Fibroblast of skin of scalp (primary cell): ENCODE data around the gene NOC2L.

Experiments used
- DNase-seq: peaks from one replicate; pipeline ENCODE4 v3.0.0-alpha.2; 2013

NOC2L gene

DNA sequence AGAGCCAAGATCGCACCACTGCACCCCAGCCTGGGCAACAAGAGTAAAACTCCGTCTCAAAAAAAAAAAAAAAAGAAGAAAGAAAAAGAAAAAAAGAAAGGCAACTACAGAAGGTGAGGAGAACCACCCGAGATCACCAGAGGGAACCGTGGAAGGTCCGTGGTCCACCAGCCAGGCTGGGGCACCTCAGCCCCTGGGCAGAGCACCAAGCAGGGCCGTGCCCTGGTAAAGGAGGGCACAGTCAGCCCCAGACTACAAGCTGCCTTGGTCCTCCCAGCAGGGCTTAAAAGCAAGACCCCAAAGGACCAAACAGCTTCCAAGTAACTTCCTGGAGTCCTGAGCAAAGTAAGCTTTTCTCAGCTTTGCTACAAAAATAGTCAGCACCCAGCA is 44.2 kb downstream of the NOC2L start:
- no peak for DNase-seq

DNA sequence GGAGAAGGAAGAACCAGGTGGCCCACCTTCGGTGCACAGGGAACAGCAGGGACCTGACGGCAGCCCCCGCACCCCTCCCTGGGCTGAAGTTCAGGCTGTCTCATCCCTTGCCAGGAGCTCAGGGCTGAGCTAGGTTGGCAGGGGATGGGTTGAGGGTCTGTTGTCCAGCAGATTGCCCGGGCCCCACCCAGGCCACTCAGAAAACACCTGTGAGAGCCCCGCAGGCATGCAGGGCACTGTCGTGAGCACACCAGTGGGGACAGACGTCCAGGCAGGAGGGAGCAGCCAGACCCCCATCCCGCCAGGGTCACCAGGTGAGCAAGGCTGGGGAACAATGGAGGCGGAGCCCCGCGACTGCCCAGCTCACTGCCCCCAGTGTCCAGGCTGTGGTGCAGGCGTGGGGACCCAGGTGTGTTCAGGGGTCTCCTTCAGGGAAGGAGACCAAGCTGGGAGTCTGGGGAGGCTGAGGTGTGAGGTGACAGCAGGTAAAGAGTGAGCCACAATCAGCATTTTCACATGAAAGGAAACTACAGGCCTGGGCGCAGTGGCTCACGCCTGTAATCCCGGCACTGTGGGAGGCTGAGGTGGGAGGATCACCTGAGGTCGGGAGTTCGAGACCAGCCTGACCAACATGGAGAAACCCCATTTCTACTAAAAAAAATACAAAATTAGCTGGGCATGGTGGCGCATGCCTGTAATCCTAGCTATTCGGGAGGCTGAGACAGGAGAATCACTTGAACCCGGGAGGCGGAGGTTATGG is 44.7 kb downstream of the NOC2L start:
- no peak for DNase-seq

DNA sequence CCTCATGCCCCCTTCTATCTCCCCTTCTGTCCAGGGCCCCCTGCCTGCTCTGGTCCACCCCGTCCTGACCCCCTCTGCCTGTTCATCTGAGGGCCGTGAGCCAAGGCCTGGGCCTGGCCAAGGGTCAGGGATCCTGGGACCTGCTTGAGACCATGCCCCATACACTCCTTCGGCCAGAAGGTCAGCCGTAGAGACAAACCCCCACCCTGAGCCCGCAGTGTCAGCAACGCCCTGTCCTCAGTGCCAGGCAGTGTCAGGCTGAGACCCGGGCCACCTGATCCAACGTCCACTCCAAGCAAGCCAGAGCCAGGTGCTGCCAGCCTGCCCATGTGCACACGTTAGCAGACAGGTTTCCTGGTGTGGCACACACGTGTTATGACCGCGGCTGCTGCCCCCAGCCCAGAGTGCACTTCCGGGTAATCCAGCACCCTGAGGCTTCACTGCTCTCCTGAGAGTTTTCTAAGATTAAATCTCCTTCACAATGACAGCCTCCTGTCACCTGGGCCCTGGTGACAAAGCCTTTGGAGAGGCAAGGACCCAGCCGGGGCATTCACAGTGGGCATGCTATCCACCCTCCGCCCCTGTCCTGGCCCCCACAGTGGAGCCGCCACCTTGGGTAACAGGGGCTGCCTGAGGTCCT is 45.4 kb downstream of the NOC2L start:
- DNase-seq = no peak

DNA sequence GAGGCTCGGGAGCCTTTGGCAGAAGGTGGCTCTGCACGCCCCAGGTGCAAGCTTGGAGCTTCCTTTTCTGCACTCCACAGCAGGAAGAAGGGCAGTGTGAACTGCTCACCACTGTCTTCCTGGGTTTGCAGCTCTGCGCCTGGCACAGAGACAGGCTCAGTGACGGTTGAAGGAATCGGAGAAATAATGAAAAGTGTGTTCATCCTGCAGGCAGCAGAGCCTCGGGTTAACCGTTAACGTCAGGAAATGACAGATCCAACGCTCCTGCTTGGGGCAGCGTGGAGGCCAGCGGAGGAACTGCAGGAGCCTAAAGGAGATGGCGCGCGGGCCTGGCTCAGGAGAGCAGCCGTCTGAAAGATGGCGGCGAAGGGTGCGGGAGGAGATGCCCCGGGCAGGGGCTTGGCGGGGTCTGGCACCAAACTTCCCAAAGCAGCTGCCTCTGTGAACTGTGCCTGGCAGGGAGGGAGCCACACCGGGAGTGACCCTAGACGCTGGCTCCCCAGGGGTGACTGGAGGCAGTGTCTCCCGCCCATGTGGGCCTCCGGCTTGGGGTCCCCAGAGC is 46.2 kb downstream of the NOC2L start:
- no peak for DNase-seq

DNA sequence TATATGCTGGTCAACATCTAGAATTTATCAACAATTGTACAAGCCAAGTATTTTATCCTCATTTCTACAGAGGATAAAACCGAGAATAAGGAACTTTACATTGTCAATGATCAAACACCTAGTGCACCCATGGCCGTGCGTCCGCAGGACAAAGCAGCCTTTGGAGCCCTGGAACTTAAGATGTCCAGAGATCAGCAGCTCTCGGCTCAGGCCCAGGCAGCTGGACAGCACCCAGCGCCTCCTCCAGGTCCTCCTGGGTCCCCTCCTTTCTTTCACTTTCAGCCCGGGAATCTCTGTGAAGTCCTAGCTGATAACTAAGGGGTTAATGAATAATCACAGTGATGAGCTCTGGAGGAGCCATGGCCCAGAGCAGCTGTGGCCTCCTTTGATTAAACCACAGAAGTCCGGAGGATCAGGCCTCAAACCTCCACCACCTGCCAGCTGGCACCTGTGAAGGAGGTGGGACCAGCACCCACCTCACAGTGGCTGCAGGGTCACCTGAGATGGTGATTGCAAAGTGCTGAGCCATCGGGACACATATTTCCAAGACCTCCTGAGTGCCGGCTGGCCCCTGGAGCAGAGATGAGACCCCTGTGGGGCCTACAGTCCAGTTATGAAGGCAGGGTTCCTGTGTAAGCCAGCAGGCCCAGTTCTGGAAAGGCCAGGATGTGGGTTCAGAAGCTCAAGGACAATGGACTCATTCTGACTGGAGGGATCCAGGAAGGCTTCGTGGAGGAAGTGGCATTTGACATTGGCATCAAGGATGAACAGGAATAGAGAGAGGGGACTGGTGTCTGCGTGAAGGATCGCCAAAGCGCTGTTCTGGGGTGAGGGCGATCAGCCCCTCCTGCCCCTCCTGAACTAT is 46.9 kb downstream of the NOC2L start:
- DNase-seq = no peak

DNA sequence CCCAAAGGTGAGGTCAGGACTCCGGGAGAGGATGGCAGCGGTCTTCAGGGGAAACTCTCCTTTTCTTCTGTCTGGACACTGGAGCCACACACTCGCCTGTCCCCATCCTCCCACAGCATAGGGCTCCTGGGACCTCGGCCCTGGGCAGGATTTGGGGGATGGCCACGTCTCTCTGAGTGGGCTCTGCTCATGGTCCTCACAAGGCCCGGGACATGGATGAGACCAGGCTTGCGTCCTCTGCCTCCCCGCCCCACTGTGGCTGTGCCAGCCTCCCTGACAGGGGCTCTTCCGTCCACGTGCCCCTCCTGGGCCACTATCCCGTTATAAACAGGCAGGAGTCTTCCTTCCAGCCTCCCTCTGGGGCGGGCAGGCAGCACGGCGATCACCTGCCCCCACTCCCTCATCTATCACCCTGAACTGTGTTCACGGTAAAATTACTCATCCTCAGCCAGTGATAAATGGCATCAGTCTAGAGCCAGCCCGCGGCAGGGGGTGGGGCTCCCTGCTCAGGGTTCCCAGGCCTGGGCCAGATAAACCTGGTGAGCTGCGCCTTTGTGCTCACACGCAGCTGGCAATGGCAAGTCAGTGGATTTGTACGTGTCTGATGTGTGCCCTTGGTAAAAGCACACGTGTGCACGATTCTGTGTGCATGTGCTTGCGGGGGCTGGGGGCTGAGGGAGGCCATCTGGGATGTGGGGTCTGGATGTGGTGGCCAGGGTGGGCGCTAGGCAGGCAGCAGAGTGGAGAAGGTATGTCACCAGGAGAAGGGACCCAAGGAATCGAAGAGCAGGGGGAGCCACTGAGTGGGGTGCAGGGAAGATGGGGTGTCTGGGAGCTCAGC is 48.0 kb downstream of the NOC2L start:
- DNase-seq = no peak

DNA sequence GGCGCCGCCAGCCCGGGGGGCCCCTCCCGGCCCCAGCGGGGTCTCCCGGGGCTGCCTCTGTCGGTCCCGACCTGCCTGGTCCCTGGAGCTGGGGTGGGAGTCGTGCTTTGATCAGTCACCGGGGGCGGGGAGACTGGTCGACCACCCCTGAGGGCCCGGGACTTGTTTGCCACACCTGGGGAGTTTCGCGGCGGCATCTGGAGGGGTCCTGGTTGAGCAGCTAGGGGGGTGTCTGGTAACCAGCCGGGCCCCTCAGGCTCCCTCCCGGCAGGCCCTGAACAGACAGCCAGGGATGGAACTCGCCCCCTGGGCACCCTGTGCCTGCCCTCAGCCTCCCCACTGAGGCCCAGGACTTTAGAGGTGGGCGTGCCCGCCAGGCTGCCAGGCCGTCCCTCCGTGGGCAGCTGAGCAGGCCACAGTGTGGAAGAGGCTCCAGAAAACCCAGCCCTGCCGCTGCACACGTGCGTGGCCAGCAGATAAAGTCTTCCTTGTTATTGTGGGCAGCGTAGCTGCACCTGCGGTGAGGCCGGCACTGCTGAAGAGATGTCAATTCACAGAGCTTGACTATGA is 48.7 kb downstream of the NOC2L start:
- no peak for DNase-seq

DNA sequence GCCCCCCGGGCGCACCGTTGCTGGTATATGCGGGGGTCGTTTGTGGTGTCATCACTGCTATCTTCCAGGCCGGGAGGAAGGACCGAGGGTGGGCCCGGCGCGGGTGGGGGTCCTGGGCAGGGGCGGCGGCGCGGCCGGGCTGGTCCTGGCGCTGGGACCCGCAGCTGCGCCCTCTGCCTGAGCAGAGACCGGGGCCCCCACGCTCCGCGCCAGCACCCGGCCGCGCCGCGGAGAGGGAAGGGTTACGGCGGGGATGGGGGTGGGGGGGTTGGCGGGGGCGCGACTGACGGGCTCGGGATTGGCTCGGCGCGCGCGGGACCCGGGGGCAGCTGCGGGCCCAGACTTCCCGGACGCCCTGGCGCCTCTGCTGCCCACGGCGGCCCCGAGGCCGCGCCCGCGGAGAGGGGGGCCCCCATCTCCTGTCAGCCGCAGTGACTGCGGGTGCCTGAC is 49.2 kb downstream of the NOC2L start:
- no peak for DNase-seq

DNA sequence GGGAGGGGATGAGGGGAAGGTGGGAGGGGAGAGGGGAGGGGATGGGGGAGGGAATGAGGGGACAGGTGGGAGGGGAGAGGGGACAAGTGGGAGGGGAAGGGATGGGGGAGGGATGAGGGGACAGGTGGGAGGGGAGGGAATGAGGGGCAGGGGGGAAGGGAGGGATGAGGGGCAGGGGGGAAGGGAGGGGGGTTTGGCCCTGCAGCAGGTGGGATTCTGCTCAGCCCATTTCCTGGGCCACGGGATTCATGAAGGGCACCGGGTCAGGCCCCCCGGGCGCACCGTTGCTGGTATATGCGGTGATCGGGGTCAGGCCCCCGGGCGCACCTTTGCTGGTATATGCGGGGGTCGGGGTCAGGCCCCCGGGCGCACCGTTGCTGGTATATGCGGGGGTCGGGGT is 50.4 kb downstream of the NOC2L start:
- DNase-seq = no peak

DNA sequence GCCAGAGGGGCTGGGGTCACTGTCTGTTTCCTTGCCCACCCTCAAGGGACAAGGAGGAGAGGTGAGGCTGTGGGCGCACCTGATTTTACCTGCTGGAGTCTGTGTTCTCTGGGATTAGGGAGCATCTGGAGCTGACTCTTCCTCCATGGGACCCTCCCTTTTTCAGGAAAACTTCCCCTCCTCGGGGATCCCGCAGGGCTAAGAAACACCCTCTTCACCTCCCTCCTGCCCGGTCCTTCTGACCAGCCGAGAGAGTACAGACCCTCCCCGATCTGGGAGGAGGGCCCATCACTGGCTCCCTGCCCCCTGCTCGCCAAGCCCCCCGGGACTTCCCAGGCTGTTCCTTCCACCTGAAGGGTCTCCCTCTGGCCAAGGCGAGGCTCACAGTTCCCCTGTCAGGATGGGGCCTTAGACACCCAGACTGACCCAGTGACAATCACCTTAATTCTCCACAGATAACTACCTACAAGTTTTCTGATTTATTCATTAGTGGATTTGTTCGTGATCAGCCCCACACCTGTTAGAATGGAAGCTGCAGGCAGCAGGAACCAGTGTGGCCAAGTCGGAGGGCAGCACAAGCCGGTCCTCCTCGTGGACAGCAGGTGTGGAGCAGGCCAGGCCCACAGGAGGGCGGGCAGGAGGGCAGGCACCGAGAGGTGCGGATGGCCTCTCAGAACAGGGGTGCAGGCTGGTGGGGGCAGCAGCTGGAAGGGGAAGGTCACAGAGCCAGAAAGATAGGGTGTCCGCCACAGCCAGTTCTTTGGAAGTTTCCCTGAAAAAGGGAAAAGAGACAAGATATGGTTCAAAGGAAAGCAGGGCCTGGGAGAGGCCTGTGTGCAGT is 51.2 kb downstream of the NOC2L start:
- DNase-seq = no peak

DNA sequence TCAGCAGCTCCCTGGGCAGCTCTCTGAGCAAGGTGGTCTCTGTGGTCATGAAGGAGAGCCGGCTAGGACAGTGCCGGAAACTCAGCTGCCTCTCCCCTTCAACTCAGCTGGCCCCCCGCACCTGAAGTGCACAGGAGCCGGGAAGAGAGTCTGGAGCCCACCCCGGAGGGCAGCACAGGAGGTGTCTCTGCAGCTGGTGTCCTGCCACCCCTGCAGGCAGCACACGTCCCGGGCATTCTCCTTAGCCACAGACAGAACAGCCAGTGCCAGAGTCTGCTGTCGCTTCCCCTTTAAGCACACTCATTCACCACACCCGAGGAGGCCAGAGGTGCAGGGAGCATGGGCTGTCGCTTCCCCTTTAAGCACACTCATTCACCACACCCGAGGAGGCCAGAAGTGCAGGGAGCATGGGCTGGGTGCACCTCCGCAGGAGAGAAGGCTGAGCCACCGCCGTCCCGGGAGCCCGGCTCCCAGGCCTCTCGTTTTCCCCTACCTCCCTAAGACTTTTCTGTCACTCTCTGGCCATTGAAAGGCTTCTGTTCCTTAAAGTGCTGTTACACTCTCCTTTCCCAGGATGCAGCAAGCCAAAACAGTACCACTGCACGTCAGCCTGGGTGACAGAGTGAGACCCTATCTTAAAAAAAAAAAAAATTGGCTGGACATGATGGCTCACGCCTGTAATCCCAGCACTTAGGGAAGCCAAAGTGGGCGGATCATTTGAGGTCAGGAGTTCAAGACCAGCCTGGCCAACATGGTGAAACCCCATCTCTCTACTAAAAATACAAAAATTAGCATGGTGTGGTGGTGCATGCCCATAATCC is 52.2 kb downstream of the NOC2L start:
- peak; percentile 41 for DNase-seq

DNA sequence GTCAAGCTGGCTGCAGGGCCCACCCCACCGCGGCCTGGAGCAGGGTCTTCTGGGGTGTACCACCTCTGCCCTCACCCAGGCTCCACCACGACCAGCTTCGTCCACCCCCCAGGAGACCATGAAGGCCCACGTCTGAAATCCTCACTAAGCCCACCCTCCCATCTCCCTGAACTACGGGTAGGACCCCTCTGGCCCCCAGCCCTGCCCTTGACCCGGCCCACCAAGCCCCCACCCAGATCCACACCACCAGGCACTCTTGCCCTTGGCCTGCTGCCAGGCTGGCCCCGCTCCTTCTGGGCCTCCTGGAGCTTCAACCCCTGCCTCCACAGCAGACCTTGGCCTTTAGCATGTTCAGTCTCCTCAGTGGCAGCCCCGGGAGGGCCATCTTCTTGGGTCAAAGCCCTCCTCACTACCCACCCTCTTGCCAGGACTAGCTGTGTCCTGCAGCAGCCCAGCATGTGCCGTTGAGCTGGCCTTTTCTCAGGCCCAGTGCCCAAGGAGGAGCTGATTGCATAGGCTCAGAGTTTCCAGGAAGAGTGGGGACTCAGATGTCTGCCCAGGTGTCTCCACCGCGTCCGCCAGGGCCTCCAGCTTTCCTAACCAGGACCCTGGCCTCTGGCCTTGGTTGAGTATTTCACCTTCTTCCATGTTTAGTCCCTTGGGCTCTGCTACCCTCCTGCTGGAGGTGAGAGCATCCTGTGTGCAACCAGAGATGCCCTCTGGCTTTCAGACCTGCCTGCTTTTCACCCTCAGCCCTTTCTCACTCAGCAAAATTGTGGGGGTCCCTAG is 53.1 kb downstream of the NOC2L start:
- DNase-seq = no peak

DNA sequence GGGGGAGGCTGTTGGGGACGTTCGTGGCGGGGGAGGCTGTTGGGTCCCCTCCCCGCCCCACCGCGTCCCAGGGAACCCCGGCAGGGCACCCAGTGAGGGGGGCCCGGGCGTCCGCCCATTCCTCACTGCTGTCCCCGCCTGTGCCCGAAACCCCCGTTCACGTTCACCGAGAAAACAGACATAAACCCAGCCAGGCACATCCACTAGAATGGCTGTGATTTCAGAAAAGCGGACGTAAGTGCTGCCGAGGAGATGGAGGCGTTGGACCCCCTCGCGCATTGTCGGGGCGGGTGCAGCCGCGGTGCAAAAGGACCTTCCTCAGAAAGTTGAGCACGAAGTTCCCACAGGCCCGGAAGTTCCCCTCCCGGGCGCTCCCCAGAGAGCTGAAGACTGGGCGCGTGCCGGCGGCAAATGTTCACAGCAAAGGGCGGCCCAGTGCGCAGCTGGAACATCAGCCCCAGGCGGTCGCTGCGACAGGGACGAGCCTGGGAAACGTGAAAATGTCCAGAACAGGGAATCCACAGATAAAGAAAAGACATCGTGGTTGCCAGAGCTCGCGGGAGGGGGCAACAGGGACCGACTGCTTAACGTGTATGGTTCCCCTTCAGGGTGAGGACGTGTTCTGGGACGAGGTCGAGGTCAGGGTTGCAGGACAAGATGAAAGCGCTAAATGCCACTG is 53.8 kb downstream of the NOC2L start:
- peak; percentile 41 for DNase-seq

DNA sequence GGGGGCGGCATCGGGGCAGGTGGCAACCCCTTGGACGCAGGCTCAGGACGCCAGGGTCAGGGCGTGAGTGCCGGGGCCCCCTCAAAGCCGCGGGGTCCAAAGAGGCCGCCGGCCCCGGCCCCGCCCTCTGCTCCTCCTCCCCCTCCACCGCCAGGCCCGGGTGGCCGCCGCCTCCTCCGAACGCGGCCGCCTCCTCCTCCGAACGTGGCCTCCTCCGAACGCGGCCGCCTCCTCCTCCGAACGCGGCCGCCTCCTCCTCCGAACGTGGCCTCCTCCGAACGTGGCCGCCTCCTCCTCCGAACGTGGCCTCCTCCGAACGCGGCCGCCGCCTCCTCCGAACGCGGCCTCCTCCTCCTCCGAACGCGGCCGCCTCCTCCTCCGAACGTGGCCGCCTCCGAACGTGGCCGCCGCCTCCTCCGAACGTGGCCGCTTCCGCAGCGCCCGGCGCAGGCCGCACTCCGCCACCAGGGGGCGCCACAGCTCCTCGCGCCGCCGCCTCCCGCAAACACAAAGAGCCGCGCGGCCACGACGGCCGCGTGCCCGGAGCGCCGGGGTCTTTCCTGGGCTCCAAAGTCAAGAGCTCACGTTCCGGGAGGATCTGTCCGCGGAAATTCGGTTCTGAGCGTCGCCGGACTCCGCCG is 54.6 kb downstream of the NOC2L start:
- DNase-seq = peak; percentile 83

DNA sequence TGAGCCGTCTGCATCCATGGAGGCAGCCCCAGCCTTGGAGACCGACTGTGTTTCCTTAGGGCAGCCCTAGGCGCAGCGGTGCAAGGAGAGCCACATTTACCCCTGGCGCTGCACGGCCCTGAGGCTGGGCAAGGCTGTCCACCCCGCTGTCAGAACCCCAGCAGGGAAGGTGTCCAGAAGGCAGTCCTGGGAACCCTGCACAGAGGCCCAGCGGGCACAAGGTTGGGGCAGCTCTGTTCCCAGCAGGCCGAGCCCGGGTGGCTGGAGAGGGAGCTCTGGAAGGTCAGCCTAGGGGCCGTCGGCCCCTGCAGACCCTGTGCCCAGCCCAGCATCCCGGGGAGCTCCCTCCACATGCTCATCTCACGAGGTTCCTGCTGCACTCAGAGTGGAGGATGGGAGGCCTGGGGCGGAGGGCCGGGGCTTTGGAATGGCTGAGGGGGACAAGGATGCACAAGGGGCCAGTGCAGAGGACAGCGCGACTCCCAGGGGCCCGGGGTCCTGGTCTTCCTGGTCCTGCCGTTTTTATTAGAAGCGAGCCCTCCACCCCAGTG is 55.3 kb downstream of the NOC2L start:
- DNase-seq = no peak

DNA sequence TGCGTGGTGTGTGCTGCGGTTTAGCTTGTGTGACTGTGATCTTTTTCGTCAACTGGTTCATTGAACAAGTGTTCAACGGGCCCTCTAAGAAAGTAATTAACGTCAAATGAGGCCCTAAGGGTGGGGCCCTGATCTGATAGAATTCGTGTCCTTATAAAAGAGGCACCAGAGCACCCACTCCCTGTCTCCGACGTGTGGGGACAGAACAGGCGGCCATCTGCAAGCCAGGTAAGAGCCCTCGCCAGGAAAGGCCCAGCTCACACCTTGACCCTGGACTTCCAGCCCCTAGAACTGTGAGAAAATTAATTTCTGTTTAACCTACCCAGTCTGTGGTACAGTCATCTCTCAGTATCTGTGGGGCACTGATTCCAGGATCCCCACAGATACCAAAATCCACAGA is 55.8 kb downstream of the NOC2L start:
- no peak for DNase-seq

DNA sequence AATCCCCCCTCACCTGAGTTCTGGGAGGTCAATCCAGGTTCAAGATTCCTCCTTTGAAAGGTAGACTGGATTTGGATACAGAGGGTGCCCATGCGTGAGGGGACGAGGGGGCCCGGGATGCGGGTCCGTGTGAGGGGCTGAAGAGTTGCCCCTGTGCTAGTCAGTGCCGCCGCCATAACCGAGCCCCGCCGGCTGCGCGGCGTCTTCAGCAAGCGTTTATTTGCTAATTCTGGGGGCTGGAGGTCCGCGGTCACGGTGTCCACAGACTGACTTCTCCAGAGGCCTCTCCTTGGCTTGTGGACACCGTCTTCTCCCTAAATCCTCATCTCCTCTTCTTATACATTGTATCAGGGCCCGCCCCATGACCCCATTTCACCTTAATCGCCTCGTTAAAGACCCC is 56.3 kb downstream of the NOC2L start:
- no peak for DNase-seq
